ENCODE results near the gene OR6B3. TPM values are rescaled to one million over a fixed set of nuclear protein-coding genes. Genes with fewer than 3 reads are reported as not detected.

OR6B3 gene
- total and polyA plus RNA-seq, 9 of the 15 experiments (the other 6 are each of a cell fraction or from before 2014, with no cell fraction given), result not detected

DNA sequence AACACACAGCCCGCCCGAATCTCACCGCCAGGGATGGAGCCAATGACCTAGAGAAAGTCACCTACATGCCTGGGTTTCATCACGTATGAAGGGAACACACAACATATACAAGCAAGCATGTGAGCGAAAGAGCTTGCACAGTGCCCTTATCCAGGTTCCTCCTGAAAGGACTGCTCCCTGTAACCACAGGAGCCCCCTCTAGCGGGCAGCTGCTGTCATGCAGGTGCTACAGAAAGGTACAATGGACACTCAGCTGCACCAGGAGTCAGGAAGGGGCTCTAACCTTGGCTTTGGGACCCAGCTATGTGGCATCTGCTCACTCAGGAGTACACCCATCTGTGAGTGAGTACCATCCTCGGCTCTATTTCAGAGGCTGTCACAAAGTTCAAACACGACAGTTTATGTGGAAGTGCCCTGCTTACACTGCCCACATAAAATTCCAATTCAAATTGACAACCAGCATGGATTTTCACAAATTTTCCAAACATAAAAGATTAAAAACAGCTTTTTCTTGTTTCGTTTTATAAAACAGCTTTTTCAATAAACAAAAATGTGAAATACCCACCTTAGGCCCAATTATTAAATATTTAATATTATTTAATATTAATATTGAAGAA is 31.7 kb downstream of the OR6B3 start (continued):
- no peak for TF ChIP-seq TAF1 (IDR thresholded peaks at IDR 0.05; ENCODE audit: control insufficient read depth, extremely low read depth, insufficient read depth, low read length, severe bottlenecking)
- no peak for TF ChIP-seq FUS (optimal IDR thresholded peaks at IDR 0.05; ENCODE audit: low read depth, low read length)
- TF ChIP-seq, protein P1, sequence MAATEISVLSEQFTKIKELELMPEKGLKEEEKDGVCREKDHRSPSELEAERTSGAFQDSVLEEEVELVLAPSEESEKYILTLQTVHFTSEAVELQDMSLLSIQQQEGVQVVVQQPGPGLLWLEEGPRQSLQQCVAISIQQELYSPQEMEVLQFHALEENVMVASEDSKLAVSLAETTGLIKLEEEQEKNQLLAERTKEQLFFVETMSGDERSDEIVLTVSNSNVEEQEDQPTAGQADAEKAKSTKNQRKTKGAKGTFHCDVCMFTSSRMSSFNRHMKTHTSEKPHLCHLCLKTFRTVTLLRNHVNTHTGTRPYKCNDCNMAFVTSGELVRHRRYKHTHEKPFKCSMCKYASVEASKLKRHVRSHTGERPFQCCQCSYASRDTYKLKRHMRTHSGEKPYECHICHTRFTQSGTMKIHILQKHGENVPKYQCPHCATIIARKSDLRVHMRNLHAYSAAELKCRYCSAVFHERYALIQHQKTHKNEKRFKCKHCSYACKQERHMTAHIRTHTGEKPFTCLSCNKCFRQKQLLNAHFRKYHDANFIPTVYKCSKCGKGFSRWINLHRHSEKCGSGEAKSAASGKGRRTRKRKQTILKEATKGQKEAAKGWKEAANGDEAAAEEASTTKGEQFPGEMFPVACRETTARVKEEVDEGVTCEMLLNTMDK (IDR thresholded peaks at IDR 0.05; ENCODE audit: borderline replicate concordance, insufficient read depth, low read depth, low read length, poor library complexity, severe bottlenecking), result peak; percentile 24
- no peak for TF ChIP-seq U2AF1 (optimal IDR thresholded peaks at IDR 0.05; ENCODE audit: low read depth, low read length)
- no peak for TF ChIP-seq STAG1 (CRISPR knock-in tag; IDR thresholded peaks at IDR 0.05; ENCODE audit: borderline replicate concordance)
- no peak for TF ChIP-seq GTF2E2 (tag; IDR thresholded peaks at IDR 0.05)
- no peak for TF ChIP-seq ZNF121 (CRISPR knock-in tag; conservative IDR thresholded peaks at IDR 0.05)
- TF ChIP-seq EWSR1 (IDR thresholded peaks at IDR 0.05; ENCODE audit: borderline replicate concordance, low read depth, partially characterized antibody), result no peak
- TF ChIP-seq, protein P2, sequence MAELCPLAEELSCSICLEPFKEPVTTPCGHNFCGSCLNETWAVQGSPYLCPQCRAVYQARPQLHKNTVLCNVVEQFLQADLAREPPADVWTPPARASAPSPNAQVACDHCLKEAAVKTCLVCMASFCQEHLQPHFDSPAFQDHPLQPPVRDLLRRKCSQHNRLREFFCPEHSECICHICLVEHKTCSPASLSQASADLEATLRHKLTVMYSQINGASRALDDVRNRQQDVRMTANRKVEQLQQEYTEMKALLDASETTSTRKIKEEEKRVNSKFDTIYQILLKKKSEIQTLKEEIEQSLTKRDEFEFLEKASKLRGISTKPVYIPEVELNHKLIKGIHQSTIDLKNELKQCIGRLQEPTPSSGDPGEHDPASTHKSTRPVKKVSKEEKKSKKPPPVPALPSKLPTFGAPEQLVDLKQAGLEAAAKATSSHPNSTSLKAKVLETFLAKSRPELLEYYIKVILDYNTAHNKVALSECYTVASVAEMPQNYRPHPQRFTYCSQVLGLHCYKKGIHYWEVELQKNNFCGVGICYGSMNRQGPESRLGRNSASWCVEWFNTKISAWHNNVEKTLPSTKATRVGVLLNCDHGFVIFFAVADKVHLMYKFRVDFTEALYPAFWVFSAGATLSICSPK (IDR thresholded peaks at IDR 0.05; ENCODE audit: borderline replicate concordance), result no peak
- TF ChIP-seq, protein P3, sequence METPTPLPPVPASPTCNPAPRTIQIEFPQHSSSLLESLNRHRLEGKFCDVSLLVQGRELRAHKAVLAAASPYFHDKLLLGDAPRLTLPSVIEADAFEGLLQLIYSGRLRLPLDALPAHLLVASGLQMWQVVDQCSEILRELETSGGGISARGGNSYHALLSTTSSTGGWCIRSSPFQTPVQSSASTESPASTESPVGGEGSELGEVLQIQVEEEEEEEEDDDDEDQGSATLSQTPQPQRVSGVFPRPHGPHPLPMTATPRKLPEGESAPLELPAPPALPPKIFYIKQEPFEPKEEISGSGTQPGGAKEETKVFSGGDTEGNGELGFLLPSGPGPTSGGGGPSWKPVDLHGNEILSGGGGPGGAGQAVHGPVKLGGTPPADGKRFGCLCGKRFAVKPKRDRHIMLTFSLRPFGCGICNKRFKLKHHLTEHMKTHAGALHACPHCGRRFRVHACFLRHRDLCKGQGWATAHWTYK (CRISPR knock-in tag; IDR thresholded peaks at IDR 0.05), result no peak
- TF ChIP-seq, protein P4, sequence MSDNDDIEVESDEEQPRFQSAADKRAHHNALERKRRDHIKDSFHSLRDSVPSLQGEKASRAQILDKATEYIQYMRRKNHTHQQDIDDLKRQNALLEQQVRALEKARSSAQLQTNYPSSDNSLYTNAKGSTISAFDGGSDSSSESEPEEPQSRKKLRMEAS (CRISPR knock-in tag; IDR thresholded peaks at IDR 0.05), result no peak
- no peak for TF ChIP-seq GATAD2B (IDR thresholded peaks at IDR 0.05; ENCODE audit: borderline replicate concordance)
- TF ChIP-seq, protein P5, sequence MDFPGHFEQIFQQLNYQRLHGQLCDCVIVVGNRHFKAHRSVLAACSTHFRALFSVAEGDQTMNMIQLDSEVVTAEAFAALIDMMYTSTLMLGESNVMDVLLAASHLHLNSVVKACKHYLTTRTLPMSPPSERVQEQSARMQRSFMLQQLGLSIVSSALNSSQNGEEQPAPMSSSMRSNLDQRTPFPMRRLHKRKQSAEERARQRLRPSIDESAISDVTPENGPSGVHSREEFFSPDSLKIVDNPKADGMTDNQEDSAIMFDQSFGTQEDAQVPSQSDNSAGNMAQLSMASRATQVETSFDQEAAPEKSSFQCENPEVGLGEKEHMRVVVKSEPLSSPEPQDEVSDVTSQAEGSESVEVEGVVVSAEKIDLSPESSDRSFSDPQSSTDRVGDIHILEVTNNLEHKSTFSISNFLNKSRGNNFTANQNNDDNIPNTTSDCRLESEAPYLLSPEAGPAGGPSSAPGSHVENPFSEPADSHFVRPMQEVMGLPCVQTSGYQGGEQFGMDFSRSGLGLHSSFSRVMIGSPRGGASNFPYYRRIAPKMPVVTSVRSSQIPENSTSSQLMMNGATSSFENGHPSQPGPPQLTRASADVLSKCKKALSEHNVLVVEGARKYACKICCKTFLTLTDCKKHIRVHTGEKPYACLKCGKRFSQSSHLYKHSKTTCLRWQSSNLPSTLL (IDR thresholded peaks at IDR 0.05), result no peak
- TF ChIP-seq JUN (IDR thresholded peaks at IDR 0.05; ENCODE audit: borderline replicate concordance, low read depth, low read length), result no peak
- no peak for TF ChIP-seq JUN (CRISPR knock-in tag; IDR thresholded peaks at IDR 0.05; ENCODE audit: borderline replicate concordance)
- TF ChIP-seq, protein P6, sequence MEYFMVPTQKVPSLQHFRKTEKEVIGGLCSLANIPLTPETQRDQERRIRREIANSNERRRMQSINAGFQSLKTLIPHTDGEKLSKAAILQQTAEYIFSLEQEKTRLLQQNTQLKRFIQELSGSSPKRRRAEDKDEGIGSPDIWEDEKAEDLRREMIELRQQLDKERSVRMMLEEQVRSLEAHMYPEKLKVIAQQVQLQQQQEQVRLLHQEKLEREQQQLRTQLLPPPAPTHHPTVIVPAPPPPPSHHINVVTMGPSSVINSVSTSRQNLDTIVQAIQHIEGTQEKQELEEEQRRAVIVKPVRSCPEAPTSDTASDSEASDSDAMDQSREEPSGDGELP (CRISPR knock-in tag; IDR thresholded peaks at IDR 0.05; ENCODE audit: borderline replicate concordance), result peak; percentile 23; the same call in 1 of the 2 replicates
- TF ChIP-seq IFI16 (CRISPR knock-in tag; IDR thresholded peaks at IDR 0.05), result no peak
- TF ChIP-seq JUNB (CRISPR knock-in tag; conservative IDR thresholded peaks at IDR 0.05), result no peak
